IPS-18a (cell line): ENCODE data around the gene HORMAD2.

Experiments
- H3K27ac ChIP-seq: one replicate; pipeline ENCODE4 v1.5.1; 2013; ENCODE audit warnings: low read length
- H3K27me3 ChIP-seq: one replicate; pipeline ENCODE4 v1.6.1; 2013; ENCODE audit warnings: mild to moderate bottlenecking, low read length; ENCODE audit not compliant: control insufficient read depth, insufficient read depth
- H3K36me3 ChIP-seq: one replicate; pipeline ENCODE4 v1.6.1; 2013; ENCODE audit warnings: low read depth, low read length; ENCODE audit not compliant: control insufficient read depth
- H3K4me1 ChIP-seq: one replicate; pipeline ENCODE4 v1.6.1; 2013; ENCODE audit warnings: low read depth, low read length; ENCODE audit not compliant: control insufficient read depth
- H3K4me3 ChIP-seq: one replicate; pipeline ENCODE4 v1.5.1; 2013; ENCODE audit warnings: low read length
- H3K9ac ChIP-seq: one replicate; pipeline ENCODE4 v1.6.1; 2013; ENCODE audit warnings: mild to moderate bottlenecking, low read length, moderate library complexity
- H3K9me3 ChIP-seq: one replicate; pipeline ENCODE4 v1.6.1; 2013; ENCODE audit warnings: low read depth, low read length; ENCODE audit not compliant: control insufficient read depth

HORMAD2 gene

GRCh38 chr22:30143265-30143664, 63.0 kb downstream of the HORMAD2 start:
- no peak overlapping the region for H3K27ac ChIP-seq
- no peak overlapping the region for H3K4me3 ChIP-seq
- no peak overlapping the region for H3K9ac ChIP-seq
- no peaks in the 10 kb centered on the region for H3K27me3 ChIP-seq
- no peaks in the 10 kb centered on the region for H3K9me3 ChIP-seq
- H3K36me3 ChIP-seq, result no peaks in the 10 kb centered on the region
- H3K4me1 ChIP-seq, result no peaks in the 10 kb centered on the region

GRCh38 chr22:30144391-30144790, 64.1 kb downstream of the HORMAD2 start:
- Histone ChIP-seq H3K9ac (no peak overlapping the region), H3K36me3 (no peaks in the 10 kb centered on the region), H3K9me3 (no peaks in the 10 kb centered on the region), H3K27me3 (no peaks in the 10 kb centered on the region), H3K4me1 (no peaks in the 10 kb centered on the region), H3K27ac (no peak overlapping the region), H3K4me3 (no peak overlapping the region)

GRCh38 chr22:30150212-30150611, 69.9 kb downstream of the HORMAD2 start:
- Histone ChIP-seq H3K36me3 (no peaks in the 10 kb centered on the region), H3K27ac (no peak overlapping the region), H3K9ac (no peak overlapping the region), H3K9me3 (no peaks in the 10 kb centered on the region), H3K4me3 (no peak overlapping the region), H3K4me1 (no peaks in the 10 kb centered on the region), H3K27me3 (no peaks in the 10 kb centered on the region)

GRCh38 chr22:30158277-30158676, 78.0 kb downstream of the HORMAD2 start:
- H3K9ac ChIP-seq, result no peak overlapping the region
- H3K36me3 ChIP-seq, result no peaks in the 10 kb centered on the region
- H3K9me3 ChIP-seq, result no peaks in the 10 kb centered on the region
- no peaks in the 10 kb centered on the region for H3K27me3 ChIP-seq
- H3K4me1 ChIP-seq, result no peaks in the 10 kb centered on the region
- no peak overlapping the region for H3K27ac ChIP-seq
- no peak overlapping the region for H3K4me3 ChIP-seq

- Histone ChIP-seq H3K4me3 (no peak overlapping the region), H3K36me3 (no peaks in the 10 kb centered on the region), H3K9ac (no peak overlapping the region), H3K9me3 (no peaks in the 10 kb centered on the region), H3K27me3 (no peaks in the 10 kb centered on the region), H3K4me1 (no peaks in the 10 kb centered on the region), H3K27ac (no peak overlapping the region)
These were observed 78.7 kb downstream of the HORMAD2 start for GRCh38 chr22:30158744-30159500.

DNA sequence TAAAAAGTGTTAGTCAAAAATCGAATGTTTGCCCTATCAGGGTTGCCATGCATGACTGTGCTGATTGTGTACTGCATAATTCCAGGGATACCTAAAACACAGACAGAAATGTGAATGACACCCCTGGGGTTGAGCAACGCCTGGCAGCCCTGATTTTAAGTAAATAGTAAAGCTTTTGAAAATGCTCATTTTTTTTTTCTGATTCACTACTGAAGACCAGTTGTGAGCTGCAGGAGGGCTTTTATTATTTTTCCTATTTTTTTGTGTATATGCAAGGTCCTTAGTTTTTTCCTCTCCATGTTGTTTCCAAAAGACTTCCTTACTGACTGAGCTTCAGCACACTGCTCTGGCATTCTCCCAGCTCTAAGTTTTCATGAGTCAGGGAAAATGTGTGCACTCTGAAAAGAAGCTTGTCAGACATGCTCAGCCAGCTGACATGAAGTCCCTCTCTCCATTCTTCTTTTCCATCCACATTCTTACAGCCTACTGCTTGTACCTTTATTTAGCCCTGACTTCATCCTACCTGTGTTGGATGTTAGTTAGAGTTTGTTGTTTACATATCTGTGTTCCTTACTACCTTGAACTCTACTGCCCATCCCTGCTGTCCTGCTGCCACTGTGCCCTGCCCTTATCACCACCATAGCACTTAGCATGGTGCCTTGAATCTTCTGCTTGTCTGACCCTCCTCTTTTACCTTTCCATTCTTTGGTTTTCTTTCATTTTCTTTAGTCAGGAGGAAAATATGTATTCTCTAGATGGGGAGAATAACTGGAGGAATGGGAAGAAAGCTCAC, 79.5 kb downstream of the HORMAD2 start:
- no peak overlapping the region for H3K4me3 ChIP-seq
- H3K36me3 ChIP-seq, result no peaks in the 10 kb centered on the region
- no peak overlapping the region for H3K27ac ChIP-seq
- no peaks in the 10 kb centered on the region for H3K9me3 ChIP-seq
- no peaks in the 10 kb centered on the region for H3K4me1 ChIP-seq
- H3K27me3 ChIP-seq, result no peaks in the 10 kb centered on the region
- no peak overlapping the region for H3K9ac ChIP-seq

DNA sequence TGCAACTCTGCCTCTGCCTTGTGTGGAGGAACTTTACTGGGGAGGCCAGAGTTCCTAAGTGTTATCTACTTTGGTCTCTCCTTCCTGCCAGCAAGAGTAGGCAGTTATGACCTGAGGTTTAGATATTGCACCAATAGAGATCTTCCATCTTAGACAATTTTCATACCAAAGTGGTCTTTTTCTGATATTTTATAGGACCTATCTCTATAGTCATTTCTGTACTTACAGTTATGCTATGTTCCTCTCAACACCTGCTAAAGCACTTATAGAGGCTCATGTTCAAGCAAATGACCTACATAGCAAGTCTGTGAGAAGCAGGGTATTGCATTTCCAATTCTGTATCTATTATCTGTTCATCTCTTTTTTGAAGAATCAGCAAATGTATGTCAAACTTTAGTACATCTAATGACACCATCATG, 80.8 kb downstream of the HORMAD2 start:
- no peak overlapping the region for H3K9ac ChIP-seq

GRCh38 chr22:30167296-30167695, 87.0 kb downstream of the HORMAD2 start:
- H3K4me1 ChIP-seq, result no peaks in the 10 kb centered on the region
- H3K27me3 ChIP-seq, result no peaks in the 10 kb centered on the region
- H3K9ac ChIP-seq, result no peak overlapping the region
- no peak overlapping the region for H3K4me3 ChIP-seq
- no peaks in the 10 kb centered on the region for H3K9me3 ChIP-seq
- H3K36me3 ChIP-seq, result no peaks in the 10 kb centered on the region
- H3K27ac ChIP-seq, result no peak overlapping the region

More for the DNA sequence above, 80.8 kb downstream of the HORMAD2 start:
- Histone ChIP-seq H3K27me3 (no peaks in the 10 kb centered on the region), H3K36me3 (no peaks in the 10 kb centered on the region), H3K9me3 (no peaks in the 10 kb centered on the region), H3K4me1 (no peaks in the 10 kb centered on the region), H3K4me3 (no peak overlapping the region), H3K27ac (no peak overlapping the region)

GRCh38 chr22:30167734-30168133, 87.5 kb downstream of the HORMAD2 start:
- Histone ChIP-seq H3K9me3 (no peaks in the 10 kb centered on the region), H3K27me3 (no peaks in the 10 kb centered on the region), H3K4me3 (no peak overlapping the region), H3K9ac (no peak overlapping the region), H3K27ac (no peak overlapping the region), H3K36me3 (no peaks in the 10 kb centered on the region), H3K4me1 (no peaks in the 10 kb centered on the region)

DNA sequence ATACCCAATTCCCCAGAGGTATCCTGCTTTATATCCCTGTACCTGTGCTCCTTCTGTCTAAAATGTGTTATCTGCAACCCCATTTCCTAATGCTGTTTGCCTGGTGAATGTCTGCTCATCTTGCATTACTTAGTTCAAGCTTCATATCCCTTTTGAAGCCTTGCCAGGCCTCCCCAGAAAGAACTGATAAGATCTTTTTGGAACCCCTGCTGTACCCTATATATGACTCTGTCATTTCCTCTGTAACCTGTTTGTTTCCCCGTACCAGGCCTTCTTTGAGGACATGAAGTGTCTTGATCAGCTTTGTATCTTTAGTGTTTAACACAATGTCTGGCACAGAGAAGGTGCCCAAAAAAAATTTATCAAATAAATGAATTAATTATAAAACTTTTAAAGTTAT, 88.7 kb downstream of the HORMAD2 start:
- Histone ChIP-seq H3K27ac (no peak overlapping the region), H3K4me3 (no peak overlapping the region), H3K4me1 (no peaks in the 10 kb centered on the region), H3K9me3 (no peaks in the 10 kb centered on the region), H3K36me3 (no peaks in the 10 kb centered on the region), H3K27me3 (no peaks in the 10 kb centered on the region), H3K9ac (no peak overlapping the region)

DNA sequence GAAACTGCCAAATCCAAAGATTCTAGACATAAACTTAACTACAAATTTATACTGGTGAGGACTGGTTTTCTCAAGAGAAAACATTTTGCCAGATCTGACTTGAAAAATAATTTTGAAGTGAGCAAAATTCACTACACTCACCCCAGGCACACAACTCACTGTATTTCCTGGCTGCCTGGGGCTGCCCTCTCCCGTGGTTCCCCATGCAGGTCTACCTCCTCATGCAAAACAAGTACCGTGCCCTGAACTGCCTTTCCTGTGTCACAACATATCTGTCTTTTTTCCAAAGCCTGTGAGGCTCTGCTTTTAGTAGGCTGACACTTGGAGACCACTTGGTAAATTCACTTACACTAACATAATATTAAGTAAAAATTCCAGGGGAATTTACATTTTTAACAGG, 89.9 kb downstream of the HORMAD2 start:
- Histone ChIP-seq H3K9ac (no peak overlapping the region), H3K27ac (no peak overlapping the region), H3K36me3 (no peaks in the 10 kb centered on the region), H3K4me3 (no peak overlapping the region), H3K27me3 (no peaks in the 10 kb centered on the region), H3K4me1 (no peaks in the 10 kb centered on the region), H3K9me3 (no peaks in the 10 kb centered on the region)

GRCh38 chr22:30171008-30171407, 90.7 kb downstream of the HORMAD2 start:
- H3K27ac ChIP-seq, result no peak overlapping the region
- H3K9ac ChIP-seq, result no peak overlapping the region
- no peaks in the 10 kb centered on the region for H3K4me1 ChIP-seq
- no peaks in the 10 kb centered on the region for H3K27me3 ChIP-seq
- H3K9me3 ChIP-seq, result no peaks in the 10 kb centered on the region
- H3K36me3 ChIP-seq, result no peaks in the 10 kb centered on the region
- no peak overlapping the region for H3K4me3 ChIP-seq
